ENCODE results near the gene STK35. TPM values are rescaled to one million over a fixed set of nuclear protein-coding genes. Genes with fewer than 3 reads are reported as not detected.

STK35 gene
- total RNA-seq, 3 donors from 2014 or later (not counting 1 experiment from before 2014, with no cell fraction given): 18.7 to 24.5 (median 21.9) TPM

DNA sequence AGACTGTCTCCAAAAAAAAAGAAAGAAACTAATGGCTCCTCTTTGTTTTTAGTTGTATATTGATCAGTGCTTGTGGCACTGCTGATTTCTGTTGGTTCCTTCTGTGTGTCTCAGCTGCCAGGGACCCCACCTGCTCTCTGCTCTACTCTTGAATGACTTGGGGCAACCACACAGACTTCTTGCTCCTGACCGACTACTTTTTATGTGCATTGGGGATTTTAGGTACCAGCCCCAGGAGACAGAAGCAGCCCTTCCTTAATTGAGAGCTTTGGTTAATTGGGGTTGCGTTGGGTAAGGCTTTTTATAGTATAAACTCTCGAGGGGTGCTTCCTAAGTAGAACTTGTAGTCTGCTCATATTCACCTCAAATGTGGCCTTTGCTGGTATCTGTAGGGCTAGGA lies 6.9 kb downstream of the STK35 start:
- Mint-ChIP-seq H3K36me3 (no peaks in the 10 kb centered on the region), H3K27me3 (ENCODE audit: low read depth in 2 of 2) (no peaks in the 10 kb centered on the region), H3K9me3 (no peaks in the 10 kb centered on the region), H3K4me3 (no peak overlapping the region), H3K4me1 (peaks cover 81 to 95% of the 10 kb centered on the region in 2 donors), H3K27ac (peak overlapping the region in 1 of 2 donors; percentile 54)
- 84% methylated on average over 3 of the region's 3 CpGs for WGBS (ENCODE audit: insufficient coverage)
- Histone ChIP-seq H3K27ac (ENCODE audit: low read length) (no peak overlapping the region), H3K27me3 (ENCODE audit: control insufficient read depth, insufficient read depth, low read length) (no peaks in the 10 kb centered on the region), H3K9me3 (ENCODE audit: control insufficient read depth, insufficient read depth, low read length) (no peaks in the 10 kb centered on the region), H3K4me3 (ENCODE audit: low read length) (no peak overlapping the region), H3K36me3 (ENCODE audit: control insufficient read depth, insufficient read depth, low read length) (peaks cover 8% of the 10 kb centered on the region), H3K4me1 (ENCODE audit: control insufficient read depth, insufficient read depth, low read length) (peaks cover 41% of the 10 kb centered on the region)
- DNase-seq (no peak), ATAC-seq (no peak)
- TF ChIP-seq, protein P1, sequence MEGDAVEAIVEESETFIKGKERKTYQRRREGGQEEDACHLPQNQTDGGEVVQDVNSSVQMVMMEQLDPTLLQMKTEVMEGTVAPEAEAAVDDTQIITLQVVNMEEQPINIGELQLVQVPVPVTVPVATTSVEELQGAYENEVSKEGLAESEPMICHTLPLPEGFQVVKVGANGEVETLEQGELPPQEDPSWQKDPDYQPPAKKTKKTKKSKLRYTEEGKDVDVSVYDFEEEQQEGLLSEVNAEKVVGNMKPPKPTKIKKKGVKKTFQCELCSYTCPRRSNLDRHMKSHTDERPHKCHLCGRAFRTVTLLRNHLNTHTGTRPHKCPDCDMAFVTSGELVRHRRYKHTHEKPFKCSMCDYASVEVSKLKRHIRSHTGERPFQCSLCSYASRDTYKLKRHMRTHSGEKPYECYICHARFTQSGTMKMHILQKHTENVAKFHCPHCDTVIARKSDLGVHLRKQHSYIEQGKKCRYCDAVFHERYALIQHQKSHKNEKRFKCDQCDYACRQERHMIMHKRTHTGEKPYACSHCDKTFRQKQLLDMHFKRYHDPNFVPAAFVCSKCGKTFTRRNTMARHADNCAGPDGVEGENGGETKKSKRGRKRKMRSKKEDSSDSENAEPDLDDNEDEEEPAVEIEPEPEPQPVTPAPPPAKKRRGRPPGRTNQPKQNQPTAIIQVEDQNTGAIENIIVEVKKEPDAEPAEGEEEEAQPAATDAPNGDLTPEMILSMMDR (IDR thresholded peaks at IDR 0.05): no peak
- intact Hi-C loops (cut with micrococcal nuclease): no loop called here

DNA sequence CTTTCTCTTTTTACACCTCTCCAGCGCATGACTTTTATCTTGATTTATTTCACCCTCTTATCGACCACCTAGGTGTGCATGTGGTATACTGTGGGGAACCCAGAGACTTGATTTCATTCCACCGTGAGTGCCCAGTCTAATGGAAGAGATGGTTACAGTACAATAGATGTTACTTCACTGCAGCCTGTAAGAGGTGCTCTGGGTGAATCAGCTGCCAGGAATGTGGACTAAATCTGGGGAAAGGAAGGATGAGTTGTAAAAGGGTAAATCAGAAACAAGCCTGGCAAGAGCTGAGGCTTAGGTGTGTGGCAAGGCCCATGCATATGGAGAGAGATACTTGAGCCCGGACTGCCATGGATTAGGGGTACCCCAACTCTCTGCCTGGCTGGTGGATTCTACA lies 7.4 kb downstream of the STK35 start:
- no peak overlapping the region for H3K27ac ChIP-seq (ENCODE audit: low read length)
- no peaks in the 10 kb centered on the region for H3K27me3 Mint-ChIP-seq (ENCODE audit: low read depth in 2 of 2)
- no peak overlapping the region for H3K4me3 ChIP-seq (ENCODE audit: low read length)
- H3K4me3 Mint-ChIP-seq: no peak overlapping the region
- intact Hi-C loops (cut with micrococcal nuclease): no loop called here
- H3K36me3 Mint-ChIP-seq: no peaks in the 10 kb centered on the region
- DNase-seq: no peak
- ATAC-seq: peak in 1 of 3 donors; percentile 5
- peaks cover 81 to 95% of the 10 kb centered on the region in 2 donors for H3K4me1 Mint-ChIP-seq
- no peak overlapping the region for H3K27ac Mint-ChIP-seq
- no peaks in the 10 kb centered on the region for H3K9me3 ChIP-seq (ENCODE audit: control insufficient read depth, insufficient read depth, low read length)
- TF ChIP-seq, protein P1 (IDR thresholded peaks at IDR 0.05): no peak
- H3K27me3 ChIP-seq (ENCODE audit: control insufficient read depth, insufficient read depth, low read length): no peaks in the 10 kb centered on the region
- 89% methylated on average over 2 of the region's 4 CpGs for WGBS (ENCODE audit: insufficient coverage)
- H3K4me1 ChIP-seq (ENCODE audit: control insufficient read depth, insufficient read depth, low read length): peaks cover 39% of the 10 kb centered on the region
- H3K36me3 ChIP-seq (ENCODE audit: control insufficient read depth, insufficient read depth, low read length): peaks cover 8% of the 10 kb centered on the region
- no peaks in the 10 kb centered on the region for H3K9me3 Mint-ChIP-seq

DNA sequence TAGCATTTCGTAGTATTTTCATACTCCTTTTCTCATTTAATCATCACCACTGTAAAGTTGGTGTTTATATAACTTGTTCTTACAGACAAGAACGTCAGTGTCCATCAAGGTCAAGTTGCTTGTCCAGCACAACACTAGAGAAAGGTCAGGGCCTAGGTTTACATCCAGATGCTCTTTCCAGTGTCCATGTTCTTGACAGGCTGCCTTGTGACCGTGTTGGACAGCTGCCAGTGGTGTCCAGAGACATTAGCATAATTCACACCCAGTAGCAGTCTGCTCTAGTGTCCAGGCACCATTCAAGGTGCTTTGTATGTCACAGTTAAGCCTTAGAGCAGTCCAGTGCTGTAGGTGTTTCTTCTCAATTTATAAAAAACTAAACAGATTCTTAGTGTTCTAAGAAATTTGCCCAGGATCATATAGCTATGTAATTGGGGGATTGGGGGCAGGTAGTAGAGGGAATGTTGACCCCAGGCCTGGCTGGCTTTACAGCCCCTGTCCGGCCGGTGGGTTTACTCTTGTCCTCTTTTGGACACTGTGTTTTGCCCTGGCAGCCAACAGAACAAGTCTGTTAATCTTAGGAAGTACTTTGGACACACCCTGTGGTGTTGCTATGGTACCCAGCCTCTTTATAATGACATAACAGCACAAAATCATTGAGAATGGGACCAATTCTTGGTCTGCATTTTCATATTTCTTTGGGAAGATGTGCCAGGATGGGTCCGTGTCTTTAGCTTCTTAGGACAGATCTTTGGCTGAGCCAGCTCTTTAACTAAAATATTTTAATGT lies 8.0 kb downstream of the STK35 start:
- intact Hi-C loops (cut with micrococcal nuclease): no loop called here
- WGBS (ENCODE audit: insufficient coverage): 96% methylated on average over 5 of the region's 6 CpGs
- Histone ChIP-seq H3K9me3 (ENCODE audit: control insufficient read depth, insufficient read depth, low read length) (no peaks in the 10 kb centered on the region), H3K4me3 (ENCODE audit: low read length) (no peak overlapping the region), H3K36me3 (ENCODE audit: control insufficient read depth, insufficient read depth, low read length) (peaks cover 8% of the 10 kb centered on the region), H3K4me1 (ENCODE audit: control insufficient read depth, insufficient read depth, low read length) (peaks cover 38% of the 10 kb centered on the region), H3K27me3 (ENCODE audit: control insufficient read depth, insufficient read depth, low read length) (no peaks in the 10 kb centered on the region), H3K27ac (ENCODE audit: low read length) (no peak overlapping the region)
- ATAC-seq (no peak), DNase-seq (no peak)
- Mint-ChIP-seq H3K4me1 (peaks cover 81 to 95% of the 10 kb centered on the region in 2 donors), H3K27me3 (ENCODE audit: low read depth in 2 of 2) (no peaks in the 10 kb centered on the region), H3K36me3 (no peaks in the 10 kb centered on the region), H3K4me3 (no peak overlapping the region), H3K27ac (no peak overlapping the region), H3K9me3 (no peaks in the 10 kb centered on the region)
- TF ChIP-seq, protein P1 (IDR thresholded peaks at IDR 0.05): no peak
